ENCODE data around the gene TEX14.
"Not testable (repeated sequence)": the region's sequence is repeated elsewhere in the genome, so short reads cannot be mapped to it uniquely, and the experiment has no call there.

Gene TEX14

GRCh38 chr17:58665946-58666857 lies 25.6 kb downstream of the TEX14 start:
- Histone ChIP-seq H3K4me1 (ENCODE audit: insufficient read depth, low read length) (no peaks in the 10 kb centered on the region), H3K4me3 (ENCODE audit: low read depth in 1 of 2, low read length in 2 of 2) (no peak overlapping the region), H3K9me3 (ENCODE audit: insufficient read depth, low read length, severe bottlenecking) (no peaks in the 10 kb centered on the region), H3K27me3 (ENCODE audit: insufficient read depth, low read length, poor library complexity) (no peaks in the 10 kb centered on the region), H4K20me1 (ENCODE audit: insufficient read depth, low read length) (no peaks in the 10 kb centered on the region), H3K4me2 (ENCODE audit: insufficient read depth, low read length) (no peak overlapping the region), H3K36me3 (ENCODE audit: insufficient read depth, low read length) (no peaks in the 10 kb centered on the region), H3K9ac (ENCODE audit: low read depth, low read length) (no peak overlapping the region), H3K79me2 (ENCODE audit: insufficient read depth, low read length) (no peaks in the 10 kb centered on the region), H2AFZ (ENCODE audit: low read depth, low read length) (no peak overlapping the region), H3K27ac (ENCODE audit: low read length) (no peak overlapping the region)
- DNase-seq (no peak), ATAC-seq (ENCODE audit: insufficient read depth, low read depth) (no peak)
- TF ChIP-seq CTCF (IDR thresholded peaks at IDR 0.05; ENCODE audit: borderline replicate concordance, extremely low read depth, low read length, poor library complexity, severe bottlenecking) = no peak

- H3K36me3 ChIP-seq (ENCODE audit: insufficient read depth, low read length) = no peaks in the 10 kb centered on the region
- H3K9me3 ChIP-seq (ENCODE audit: insufficient read depth, low read length, severe bottlenecking) = no peaks in the 10 kb centered on the region
- no peak overlapping the region for H3K9ac ChIP-seq (ENCODE audit: low read depth, low read length)
- no peak for DNase-seq
- no peak overlapping the region for H3K4me3 ChIP-seq (ENCODE audit: low read depth in 1 of 2, low read length in 2 of 2)
- H4K20me1 ChIP-seq (ENCODE audit: insufficient read depth, low read length) = no peaks in the 10 kb centered on the region
- no peaks in the 10 kb centered on the region for H3K79me2 ChIP-seq (ENCODE audit: insufficient read depth, low read length)
- H3K27me3 ChIP-seq (ENCODE audit: insufficient read depth, low read length, poor library complexity) = no peaks in the 10 kb centered on the region
- H3K4me1 ChIP-seq (ENCODE audit: insufficient read depth, low read length) = no peaks in the 10 kb centered on the region
- no peak overlapping the region for H2AFZ ChIP-seq (ENCODE audit: low read depth, low read length)
- TF ChIP-seq EZH2 (IDR thresholded peaks at IDR 0.05; ENCODE audit: borderline replicate concordance, low read depth, low read length, severe bottlenecking) (no peak), CTCF (IDR thresholded peaks at IDR 0.05; ENCODE audit: borderline replicate concordance, extremely low read depth, low read length, poor library complexity, severe bottlenecking) (no peak)
- no peak overlapping the region for H3K4me2 ChIP-seq (ENCODE audit: insufficient read depth, low read length)
- no peak overlapping the region for H3K27ac ChIP-seq (ENCODE audit: low read length)
- no peak for ATAC-seq (ENCODE audit: insufficient read depth, low read depth)
Measured at GRCh38 chr17:58664302-58664701, 27.5 kb downstream of the TEX14 start.

DNA sequence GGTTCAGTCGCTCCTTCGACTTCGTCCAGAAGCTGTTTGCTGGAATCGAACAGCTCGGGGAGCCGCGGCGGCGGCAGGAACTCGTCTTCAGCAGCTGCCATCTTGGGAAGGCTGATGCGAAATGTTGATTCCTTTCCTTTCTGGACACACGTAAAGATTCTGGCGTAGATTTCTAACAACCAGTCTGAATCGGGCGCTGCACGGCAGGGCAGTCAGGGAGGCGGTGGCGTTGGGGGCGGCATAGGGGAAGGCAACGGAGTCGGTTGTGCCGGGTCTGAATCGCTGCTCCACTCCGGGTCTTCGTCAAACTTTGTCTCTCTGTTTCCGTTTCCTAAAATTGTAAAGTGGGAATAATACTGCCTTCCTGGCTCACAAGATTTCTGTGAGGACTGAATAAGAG lies 30.3 kb downstream of the TEX14 start:
- no peaks in the 10 kb centered on the region for H3K79me2 ChIP-seq (ENCODE audit: insufficient read depth, low read length)
- H4K20me1 ChIP-seq (ENCODE audit: insufficient read depth, low read length) = no peaks in the 10 kb centered on the region
- H3K4me1 ChIP-seq (ENCODE audit: insufficient read depth, low read length) = no peaks in the 10 kb centered on the region
- no peak overlapping the region for H3K27ac ChIP-seq (ENCODE audit: low read length)
- no peak overlapping the region for H3K4me3 ChIP-seq (ENCODE audit: low read depth in 1 of 2, low read length in 2 of 2)
- no peak overlapping the region for H3K4me2 ChIP-seq (ENCODE audit: insufficient read depth, low read length)
- no peak for DNase-seq
- no peaks in the 10 kb centered on the region for H3K27me3 ChIP-seq (ENCODE audit: insufficient read depth, low read length, poor library complexity)
- H3K36me3 ChIP-seq (ENCODE audit: insufficient read depth, low read length) = no peaks in the 10 kb centered on the region
- H3K9ac ChIP-seq (ENCODE audit: low read depth, low read length) = no peak overlapping the region
- no peak for TF ChIP-seq EZH2 (IDR thresholded peaks at IDR 0.05; ENCODE audit: borderline replicate concordance, low read depth, low read length, severe bottlenecking)
- H3K9me3 ChIP-seq (ENCODE audit: insufficient read depth, low read length, severe bottlenecking) = no peaks in the 10 kb centered on the region
- H2AFZ ChIP-seq (ENCODE audit: low read depth, low read length) = no peak overlapping the region
- no peak for ATAC-seq (ENCODE audit: insufficient read depth, low read depth)

DNA sequence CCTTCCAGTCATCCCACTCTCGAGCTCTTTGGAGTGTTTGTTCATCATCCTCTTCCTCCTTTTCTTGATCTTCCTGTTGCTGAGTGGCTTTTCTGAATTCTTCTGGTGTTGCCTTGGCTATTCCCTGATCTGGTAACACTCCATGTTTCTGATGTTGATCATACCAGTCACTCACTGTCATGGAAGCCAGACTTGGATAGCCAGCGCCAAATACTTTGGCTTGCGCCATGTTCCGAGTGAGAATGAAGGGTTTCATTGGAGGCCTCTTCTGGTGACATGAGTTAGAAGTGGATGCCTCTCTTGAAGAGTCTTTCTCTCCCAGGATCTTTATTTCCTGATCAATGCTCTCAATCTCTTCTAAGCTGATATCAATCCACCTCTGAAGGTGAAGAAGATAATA lies 31.2 kb downstream of the TEX14 start:
- H3K9ac ChIP-seq (ENCODE audit: low read depth, low read length) = no peak overlapping the region
- H3K27me3 ChIP-seq (ENCODE audit: insufficient read depth, low read length, poor library complexity) = no peaks in the 10 kb centered on the region
- no peak overlapping the region for H3K27ac ChIP-seq (ENCODE audit: low read length)
- no peak overlapping the region for H3K4me3 ChIP-seq (ENCODE audit: low read depth in 1 of 2, low read length in 2 of 2)
- H3K36me3 ChIP-seq (ENCODE audit: insufficient read depth, low read length) = no peaks in the 10 kb centered on the region
- H3K9me3 ChIP-seq (ENCODE audit: insufficient read depth, low read length, severe bottlenecking) = no peaks in the 10 kb centered on the region
- no peak overlapping the region for H3K4me2 ChIP-seq (ENCODE audit: insufficient read depth, low read length)
- TF ChIP-seq EZH2 (IDR thresholded peaks at IDR 0.05; ENCODE audit: borderline replicate concordance, low read depth, low read length, severe bottlenecking) (no peak), CTCF (IDR thresholded peaks at IDR 0.05; ENCODE audit: borderline replicate concordance, extremely low read depth, low read length, poor library complexity, severe bottlenecking) (no peak)
- no peaks in the 10 kb centered on the region for H4K20me1 ChIP-seq (ENCODE audit: insufficient read depth, low read length)
- H3K79me2 ChIP-seq (ENCODE audit: insufficient read depth, low read length) = no peaks in the 10 kb centered on the region
- DNase-seq (no peak), ATAC-seq (ENCODE audit: insufficient read depth, low read depth) (no peak)
- no peak overlapping the region for H2AFZ ChIP-seq (ENCODE audit: low read depth, low read length)
- H3K4me1 ChIP-seq (ENCODE audit: insufficient read depth, low read length) = no peaks in the 10 kb centered on the region

DNA sequence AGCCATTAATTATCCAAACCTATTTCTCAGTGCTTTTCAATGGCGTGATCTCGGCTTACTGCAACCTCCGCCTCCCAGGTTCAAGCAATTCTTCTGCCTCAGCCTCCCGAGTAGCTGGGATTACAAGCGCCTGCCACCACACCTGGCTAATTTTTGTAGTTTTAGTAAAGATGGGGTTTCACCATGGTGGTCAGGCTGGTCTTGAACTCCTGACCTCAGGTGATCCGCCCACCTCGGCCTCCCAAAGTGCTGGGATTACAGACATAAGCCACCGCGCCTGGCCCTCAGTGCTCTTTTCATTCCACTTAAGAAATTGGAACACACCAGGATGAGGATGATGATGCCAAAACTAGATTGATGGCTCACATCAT lies 32.1 kb downstream of the TEX14 start:
- not testable (repeated sequence) for H3K27me3 ChIP-seq (ENCODE audit: insufficient read depth, low read length, poor library complexity); H3K27ac ChIP-seq (ENCODE audit: low read length); H2AFZ ChIP-seq (ENCODE audit: low read depth, low read length); H4K20me1 ChIP-seq (ENCODE audit: insufficient read depth, low read length); H3K9ac ChIP-seq (ENCODE audit: low read depth, low read length); H3K4me2 ChIP-seq (ENCODE audit: insufficient read depth, low read length); H3K79me2 ChIP-seq (ENCODE audit: insufficient read depth, low read length); ATAC-seq (ENCODE audit: insufficient read depth, low read depth); H3K4me1 ChIP-seq (ENCODE audit: insufficient read depth, low read length); H3K4me3 ChIP-seq (ENCODE audit: low read depth in 1 of 2, low read length in 2 of 2); DNase-seq; H3K36me3 ChIP-seq (ENCODE audit: insufficient read depth, low read length); H3K9me3 ChIP-seq (ENCODE audit: insufficient read depth, low read length, severe bottlenecking)

All from DND-41 (cell line).